Osteoblast (primary cell): ENCODE measurements around the gene ABLIM3. TPM values are rescaled to one million over a fixed set of nuclear protein-coding genes. Genes with fewer than 3 reads are reported as not detected.

Source experiments
- DNase-seq: peaks from one replicate; pipeline ENCODE4 v3.0.0; 2011; ENCODE audit warnings: low spot score, mixed read lengths; ENCODE audit not compliant: insufficient read length; ENCODE audit errors: missing footprints
- H2AFZ ChIP-seq: 2 replicates; pipeline ENCODE4 v1.6.0; 2011; ENCODE audit warnings: mild to moderate bottlenecking, low read length
- H3K27ac ChIP-seq: 2 replicates; pipeline ENCODE4 v1.5.1; 2011; ENCODE audit warnings: mild to moderate bottlenecking, low read depth, low read length, moderate library complexity
- H3K27me3 ChIP-seq: 2 replicates; pipeline ENCODE4 v1.6.0; 2012; ENCODE audit warnings: mild to moderate bottlenecking, control low read depth, inconsistent platforms, low read length, moderate library complexity; ENCODE audit not compliant: insufficient read depth
- H3K36me3 ChIP-seq: 2 replicates; pipeline ENCODE4 v1.5.1; 2011; ENCODE audit warnings: mild to moderate bottlenecking, low read length, control low read depth, moderate library complexity; ENCODE audit not compliant: insufficient read depth
- H3K4me1 ChIP-seq: 2 replicates; pipeline ENCODE4 v1.5.1; 2011; ENCODE audit warnings: mild to moderate bottlenecking, low read length, control low read depth, moderate library complexity; ENCODE audit not compliant: insufficient read depth
- H3K4me2 ChIP-seq: 2 replicates; pipeline ENCODE4 v1.6.0; 2011; ENCODE audit warnings: mild to moderate bottlenecking, low read length; ENCODE audit not compliant: insufficient read depth
- H3K4me3 ChIP-seq: fragments of 200-600 bp; sonication (generic); 3 replicates; pipeline ENCODE4 v1.5.1; 2012; ENCODE audit warnings: mild to moderate bottlenecking, low read length, inconsistent platforms; ENCODE audit not compliant: insufficient read depth
- H3K79me2 ChIP-seq: 2 replicates; pipeline ENCODE4 v1.6.0; 2012; ENCODE audit warnings: mild to moderate bottlenecking, low read length, control low read depth, inconsistent platforms; ENCODE audit not compliant: insufficient read depth
- H3K9me3 ChIP-seq: 2 replicates; pipeline ENCODE4 v1.5.1; 2011; ENCODE audit warnings: low read depth, low read length, control low read depth
- H4K20me1 ChIP-seq: 2 replicates; pipeline ENCODE4 v1.6.0; 2012; ENCODE audit warnings: mild to moderate bottlenecking, low read length, control low read depth; ENCODE audit not compliant: insufficient read depth
- total RNA-seq: library from RNA; depleted of rRNA; stranded (reverse); fragments of >200 nt; gene quantifications from 2 replicates; pipeline ENCODE4 v1.2.3, GENCODE V29; 2012
- TF ChIP-seq, protein P1 (sequence below): IDR thresholded peaks from 2 replicates; pipeline ENCODE4 v1.5.1; 2011; ENCODE audit warnings: mild to moderate bottlenecking, low read depth, low read length, moderate library complexity; ENCODE audit errors: extremely low read depth

The ABLIM3 gene
- total RNA-seq, 1 donor: 5.8 TPM

DNA sequence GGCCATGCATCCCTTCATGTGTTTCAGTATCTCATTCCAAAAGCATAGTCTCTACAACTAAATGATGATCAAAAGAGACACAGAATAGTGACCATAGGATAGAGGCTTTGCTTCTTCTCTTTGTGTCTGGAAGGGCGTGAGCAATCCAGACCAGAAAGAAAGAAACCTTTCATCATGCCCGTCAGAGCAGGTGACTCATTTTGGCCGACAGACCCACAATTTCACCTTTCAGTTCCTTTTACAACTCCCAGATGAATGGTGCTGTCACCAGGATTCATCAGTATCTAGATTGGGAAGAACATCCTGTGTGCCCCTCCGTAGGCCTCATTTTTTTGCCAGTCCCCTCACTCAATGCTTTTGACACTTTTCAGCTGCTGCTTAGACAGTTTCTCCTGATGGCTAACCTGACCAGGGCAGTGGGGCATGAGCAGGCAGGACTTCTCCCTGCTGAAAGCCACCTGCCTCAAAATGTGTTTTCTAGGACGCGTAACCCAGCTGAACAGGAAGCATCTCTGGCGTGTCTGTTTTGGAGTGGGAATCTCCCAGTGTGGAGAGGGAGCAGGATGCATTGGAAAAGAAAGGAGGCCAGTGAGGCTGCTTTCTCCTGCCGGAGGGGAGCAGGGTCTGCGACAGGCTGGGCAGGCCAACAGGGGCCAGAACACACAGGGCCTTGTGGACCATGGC lies 21.2 kb downstream of the ABLIM3 start:
- H3K36me3 ChIP-seq: no peaks in the 10 kb centered on the region
- H4K20me1 ChIP-seq: no peaks in the 10 kb centered on the region
- TF ChIP-seq, protein P1, sequence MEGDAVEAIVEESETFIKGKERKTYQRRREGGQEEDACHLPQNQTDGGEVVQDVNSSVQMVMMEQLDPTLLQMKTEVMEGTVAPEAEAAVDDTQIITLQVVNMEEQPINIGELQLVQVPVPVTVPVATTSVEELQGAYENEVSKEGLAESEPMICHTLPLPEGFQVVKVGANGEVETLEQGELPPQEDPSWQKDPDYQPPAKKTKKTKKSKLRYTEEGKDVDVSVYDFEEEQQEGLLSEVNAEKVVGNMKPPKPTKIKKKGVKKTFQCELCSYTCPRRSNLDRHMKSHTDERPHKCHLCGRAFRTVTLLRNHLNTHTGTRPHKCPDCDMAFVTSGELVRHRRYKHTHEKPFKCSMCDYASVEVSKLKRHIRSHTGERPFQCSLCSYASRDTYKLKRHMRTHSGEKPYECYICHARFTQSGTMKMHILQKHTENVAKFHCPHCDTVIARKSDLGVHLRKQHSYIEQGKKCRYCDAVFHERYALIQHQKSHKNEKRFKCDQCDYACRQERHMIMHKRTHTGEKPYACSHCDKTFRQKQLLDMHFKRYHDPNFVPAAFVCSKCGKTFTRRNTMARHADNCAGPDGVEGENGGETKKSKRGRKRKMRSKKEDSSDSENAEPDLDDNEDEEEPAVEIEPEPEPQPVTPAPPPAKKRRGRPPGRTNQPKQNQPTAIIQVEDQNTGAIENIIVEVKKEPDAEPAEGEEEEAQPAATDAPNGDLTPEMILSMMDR: no peak
- H3K27me3 ChIP-seq: no peaks in the 10 kb centered on the region
- no peak overlapping the region for H3K27ac ChIP-seq
- no peak for DNase-seq
- H3K9me3 ChIP-seq: no peaks in the 10 kb centered on the region
- no peak overlapping the region for H3K4me2 ChIP-seq
- no peak overlapping the region for H3K4me3 ChIP-seq
- peaks cover 15% of the 10 kb centered on the region for H3K4me1 ChIP-seq
- H2AFZ ChIP-seq: no peak overlapping the region
- H3K79me2 ChIP-seq: peaks cover 35% of the 10 kb centered on the region

DNA sequence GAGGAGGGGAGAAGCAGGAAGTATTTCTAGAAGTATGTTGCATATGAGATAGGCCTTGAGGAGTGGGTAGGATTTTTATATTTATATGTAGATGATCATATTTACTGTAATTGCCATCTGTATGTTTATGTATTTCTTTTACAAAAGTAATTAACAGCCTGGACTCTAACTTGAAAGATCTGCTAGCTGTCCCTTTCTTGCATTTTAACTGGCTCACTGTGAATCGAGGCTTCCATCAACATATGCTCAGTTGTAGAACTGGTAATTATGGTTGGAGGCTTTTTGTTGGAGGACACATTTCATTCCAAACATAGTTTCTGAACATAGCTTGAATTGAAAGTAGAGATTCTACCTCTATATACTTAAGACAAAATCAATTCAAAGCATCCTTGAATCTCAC lies 23.4 kb downstream of the ABLIM3 start:
- DNase-seq: no peak
- H3K4me1 ChIP-seq: peaks cover 15% of the 10 kb centered on the region
- H3K4me2 ChIP-seq: no peak overlapping the region
- H2AFZ ChIP-seq: no peak overlapping the region
- peaks cover 42% of the 10 kb centered on the region for H3K79me2 ChIP-seq
- H3K9me3 ChIP-seq: no peaks in the 10 kb centered on the region
- H3K27me3 ChIP-seq: no peaks in the 10 kb centered on the region
- no peak overlapping the region for H3K27ac ChIP-seq
- no peaks in the 10 kb centered on the region for H4K20me1 ChIP-seq
- H3K4me3 ChIP-seq: no peak overlapping the region
- no peaks in the 10 kb centered on the region for H3K36me3 ChIP-seq
- TF ChIP-seq, protein P1: no peak

DNA sequence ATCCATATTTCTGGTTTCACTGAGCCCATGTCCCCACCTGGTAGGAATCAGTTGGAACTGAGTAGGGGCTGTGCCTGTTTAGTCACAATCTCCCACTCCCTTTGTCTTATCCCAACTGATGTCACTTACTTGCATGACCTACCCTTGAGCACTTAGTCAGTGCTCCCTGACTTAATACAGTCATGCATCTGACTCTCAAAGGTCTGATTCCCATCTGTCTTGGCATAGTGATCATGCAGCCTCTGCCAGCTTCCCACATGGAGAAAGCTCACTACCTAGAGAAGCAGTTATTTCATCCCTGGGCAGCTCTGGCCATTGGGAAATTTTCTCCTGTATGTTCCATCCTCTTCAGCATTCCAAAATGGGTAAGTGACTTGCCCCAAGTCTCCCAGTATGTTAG lies 24.8 kb downstream of the ABLIM3 start:
- Histone ChIP-seq H3K9me3 (no peaks in the 10 kb centered on the region), H3K27ac (peak overlapping the region; percentile 42), H3K79me2 (peaks cover 33% of the 10 kb centered on the region), H3K27me3 (no peaks in the 10 kb centered on the region), H3K4me1 (peaks cover 15% of the 10 kb centered on the region), H3K4me2 (no peak overlapping the region), H3K4me3 (no peak overlapping the region), H2AFZ (no peak overlapping the region), H3K36me3 (no peaks in the 10 kb centered on the region), H4K20me1 (no peaks in the 10 kb centered on the region)
- no peak for DNase-seq
- TF ChIP-seq, protein P1: no peak

DNA sequence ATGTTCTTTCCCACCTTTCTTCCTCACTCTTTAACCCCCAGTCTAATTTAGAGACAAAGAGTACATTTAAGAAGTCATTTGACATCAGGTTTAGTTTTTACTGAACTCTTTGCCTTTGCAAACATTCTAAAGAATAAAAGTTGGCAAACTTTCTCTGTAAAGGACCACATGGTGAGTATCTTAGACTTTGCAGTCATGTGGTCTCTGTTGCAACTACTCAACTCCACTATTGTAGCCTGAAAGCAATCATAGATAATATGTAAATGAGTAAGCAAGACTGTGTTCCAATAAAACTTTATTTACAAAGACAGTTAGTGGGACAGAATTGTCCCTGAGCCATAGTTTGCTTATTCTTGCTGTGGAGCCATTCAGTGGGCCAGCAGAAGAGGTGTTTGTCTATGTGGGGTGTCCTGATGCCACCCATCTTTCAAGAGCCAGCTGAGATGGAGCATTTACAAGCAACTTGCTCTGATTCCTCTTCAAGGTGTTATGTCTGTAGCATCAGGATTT lies 25.4 kb downstream of the ABLIM3 start:
- H3K4me2 ChIP-seq: no peak overlapping the region
- H3K27ac ChIP-seq: peak overlapping the region; percentile 42
- H3K36me3 ChIP-seq: no peaks in the 10 kb centered on the region
- TF ChIP-seq, protein P1: no peak
- no peaks in the 10 kb centered on the region for H3K27me3 ChIP-seq
- DNase-seq: no peak
- H3K4me3 ChIP-seq: no peak overlapping the region
- peaks cover 28% of the 10 kb centered on the region for H3K79me2 ChIP-seq
- H2AFZ ChIP-seq: no peak overlapping the region
- peaks cover 20% of the 10 kb centered on the region for H3K4me1 ChIP-seq
- no peaks in the 10 kb centered on the region for H4K20me1 ChIP-seq
- H3K9me3 ChIP-seq: no peaks in the 10 kb centered on the region
